ENCODE results near the gene GSTM3.
"Not testable (repeated sequence)": the region's sequence is repeated elsewhere in the genome, so short reads cannot be mapped to it uniquely, and the experiment has no call there.

GSTM3 gene

DNA sequence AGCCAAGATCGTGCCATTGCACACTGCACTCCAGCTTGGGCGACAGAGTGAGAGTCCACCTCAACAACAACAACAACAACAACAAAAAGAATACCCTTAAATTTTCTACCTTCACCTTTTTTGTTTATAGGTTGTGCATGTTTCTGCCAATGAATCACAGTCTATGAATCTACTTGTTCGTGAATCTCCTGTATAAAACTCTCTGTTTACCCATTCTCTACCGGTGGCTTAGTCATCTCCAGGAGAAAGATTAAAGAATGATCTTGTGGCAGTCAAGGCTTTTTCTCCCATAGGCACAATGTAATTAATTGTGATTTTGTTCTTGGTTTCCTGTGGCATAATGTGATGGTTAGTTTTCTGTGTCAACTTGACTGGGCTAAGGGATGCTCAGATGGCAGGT lies 43.0 kb downstream of the GSTM3 start:
- DNase-seq (ENCODE audit: low read depth): not testable (repeated sequence)

DNA sequence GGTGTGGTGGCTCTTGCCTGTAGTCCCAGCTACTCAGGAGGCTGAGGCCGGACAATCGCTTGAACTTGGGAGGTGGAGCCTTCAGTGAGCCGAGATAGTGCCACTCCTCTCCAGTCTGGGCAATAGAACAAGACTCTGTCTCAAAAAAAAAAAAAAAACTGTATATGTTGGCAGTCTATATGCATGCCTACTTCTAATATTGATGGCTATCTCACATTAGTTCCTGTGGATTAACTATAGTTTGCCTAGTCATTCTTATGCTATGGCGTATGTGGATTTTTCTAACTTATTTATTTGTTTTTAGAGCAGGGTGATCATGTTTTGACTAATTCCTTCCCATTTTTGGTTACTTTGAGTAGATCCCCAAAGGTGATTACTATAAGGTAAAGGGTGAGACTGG lies 43.8 kb downstream of the GSTM3 start:
- DNase-seq (ENCODE audit: low read depth): no peak

DNA sequence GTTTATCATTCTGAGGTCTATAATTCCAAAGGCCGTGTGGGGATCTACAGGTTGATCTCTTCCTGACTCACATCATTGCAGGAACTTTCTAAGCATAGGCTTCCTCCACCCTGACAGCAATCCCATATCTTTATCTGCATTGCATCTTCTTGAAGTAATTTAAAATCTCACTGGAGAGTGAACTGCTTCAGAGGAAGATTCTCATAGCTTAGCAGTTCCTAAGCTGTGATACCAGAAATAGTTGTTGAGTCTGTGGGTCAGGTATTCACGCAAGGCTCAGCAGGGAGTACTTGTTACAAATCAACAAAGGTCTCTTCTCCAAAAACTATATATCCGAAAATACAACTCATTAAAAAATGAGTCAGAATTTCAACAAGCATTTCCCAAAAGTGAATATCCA lies 45.7 kb downstream of the GSTM3 start:
- not testable (repeated sequence) for DNase-seq (ENCODE audit: low read depth)

DNA sequence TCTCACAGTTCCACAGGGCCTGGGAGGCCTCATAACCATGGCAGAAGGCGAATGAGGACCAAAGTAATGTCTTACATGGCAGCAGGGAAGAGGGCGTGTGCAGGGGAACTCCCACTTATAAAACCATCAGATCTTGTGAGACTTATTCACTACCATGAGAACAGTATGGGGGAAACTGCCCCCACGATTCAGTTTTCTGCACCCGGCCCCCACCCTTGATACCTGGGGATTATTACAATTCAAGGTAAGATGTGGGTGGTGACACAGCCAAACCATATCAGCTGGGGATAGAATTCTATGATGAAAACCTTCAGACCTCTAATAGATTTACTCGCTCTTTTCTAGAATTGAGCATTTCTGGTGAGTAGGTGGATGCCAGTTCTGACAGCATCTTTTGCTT lies 46.4 kb downstream of the GSTM3 start:
- not testable (repeated sequence) for DNase-seq (ENCODE audit: low read depth)

DNA sequence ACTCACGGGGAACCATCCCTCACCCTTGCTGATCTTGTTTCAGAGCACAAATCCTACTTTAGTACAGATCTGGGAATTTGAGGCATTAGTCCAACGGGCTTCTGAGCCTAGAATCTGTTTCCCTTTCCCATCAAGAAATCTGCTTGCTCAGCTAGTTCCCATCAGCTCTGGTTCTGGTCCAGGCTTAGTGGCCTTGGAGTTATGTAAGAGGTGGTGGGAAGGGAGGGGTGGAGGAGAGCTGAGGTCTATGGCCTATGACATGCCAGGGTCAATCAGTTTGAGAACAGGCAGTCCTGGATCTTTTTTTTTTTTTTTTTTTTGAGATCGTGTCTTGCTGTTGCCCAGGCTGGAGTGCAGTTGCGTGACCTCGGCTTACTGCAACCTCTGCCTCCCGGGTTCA lies 49.1 kb downstream of the GSTM3 start:
- no peak for DNase-seq (ENCODE audit: low read depth)

DNA sequence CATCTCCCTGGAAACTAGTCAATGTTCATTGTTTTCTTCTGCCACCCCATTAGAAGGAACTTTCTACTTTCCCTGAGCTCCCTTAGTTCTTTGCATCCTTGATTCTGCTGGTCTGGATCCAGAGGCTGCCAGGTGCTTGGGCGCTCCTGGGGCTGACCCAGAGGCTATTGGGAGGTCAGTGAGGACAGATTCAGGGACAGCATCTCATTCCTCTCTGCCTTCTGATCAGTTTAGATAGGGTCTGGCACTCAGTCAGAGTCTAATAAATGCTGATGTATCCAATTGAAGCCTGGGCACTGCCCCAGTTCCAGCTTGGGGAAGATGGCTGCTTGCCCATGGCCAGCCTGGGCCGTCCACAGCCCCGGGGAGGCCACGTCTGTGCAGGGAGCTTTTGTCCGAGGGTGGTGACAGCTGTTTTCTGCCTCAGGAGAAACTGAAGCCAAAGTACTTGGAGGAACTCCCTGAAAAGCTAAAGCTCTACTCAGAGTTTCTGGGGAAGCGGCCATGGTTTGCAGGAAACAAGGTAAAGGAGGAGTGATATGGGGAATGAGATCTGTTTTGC lies 50.9 kb downstream of the GSTM3 start:
- no peak for DNase-seq (ENCODE audit: low read depth)

DNA sequence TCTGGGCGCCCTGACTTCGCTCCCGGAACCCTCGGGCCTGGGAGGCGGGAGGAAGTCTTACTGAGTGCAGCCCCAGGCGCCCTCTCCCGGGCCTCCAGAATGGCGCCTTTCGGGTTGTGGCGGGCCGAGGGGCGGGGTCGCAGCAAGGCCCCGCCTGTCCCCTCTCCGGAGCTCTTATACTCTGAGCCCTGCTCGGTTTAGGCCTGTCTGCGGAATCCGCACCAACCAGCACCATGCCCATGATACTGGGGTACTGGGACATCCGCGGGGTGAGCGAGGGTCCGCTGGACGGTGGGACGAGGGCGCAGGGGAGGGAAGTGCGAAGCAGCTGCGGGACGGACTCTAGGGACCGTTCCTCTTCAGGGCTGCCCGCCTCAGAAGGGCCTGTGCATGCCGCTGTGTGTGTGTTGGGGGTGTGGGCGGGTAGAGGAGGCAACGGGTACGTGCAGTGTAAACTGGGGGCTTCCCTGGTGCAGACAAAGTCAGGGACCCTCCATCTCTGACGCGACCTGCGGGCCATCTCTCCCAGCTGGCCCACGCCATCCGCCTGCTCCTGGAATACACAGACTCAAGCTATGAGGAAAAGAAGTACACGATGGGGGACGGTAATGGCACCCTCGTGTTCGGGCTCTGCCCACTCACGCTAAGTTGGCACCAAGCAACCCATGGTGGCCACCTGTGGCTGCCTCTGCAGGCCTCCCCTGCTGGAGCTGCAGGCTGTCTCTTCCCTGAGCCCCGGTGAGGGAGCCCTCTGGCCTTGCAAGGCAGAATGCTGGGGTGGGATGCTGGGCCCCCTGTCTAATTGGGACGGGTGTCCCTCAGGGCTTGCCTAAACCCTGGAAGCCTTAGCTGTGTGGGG lies 53.0 kb downstream of the GSTM3 start, which contains the start of gene GSTM1:
TSS of gene GSTM1 (plus strand) at position 177 of the 859 bp plus-strand sequence. CDS start at position 234, 57 bp downstream.
- no peak for DNase-seq (ENCODE audit: low read depth)

DNA sequence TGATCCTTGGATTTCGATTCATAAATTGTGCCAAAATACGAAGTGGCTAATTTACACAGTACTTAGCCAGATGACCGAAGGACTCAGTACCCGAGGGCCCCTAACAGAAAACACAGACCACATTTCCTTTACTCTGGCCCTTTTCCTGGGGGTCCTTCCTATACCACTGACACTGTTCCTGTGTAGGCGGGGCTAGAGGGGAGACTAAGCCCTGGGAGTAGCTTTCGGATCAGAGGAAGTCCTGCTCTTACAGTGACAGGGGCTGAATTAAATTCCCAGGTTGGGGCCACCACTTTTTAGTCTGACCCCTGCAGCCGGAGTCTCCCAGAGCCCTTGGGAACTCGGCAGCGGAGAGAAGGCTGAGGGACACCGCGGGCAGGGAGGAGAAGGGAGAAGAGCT lies 53.7 kb downstream of the GSTM3 start:
- DNase-seq (ENCODE audit: low read depth): not testable (repeated sequence)

DNA sequence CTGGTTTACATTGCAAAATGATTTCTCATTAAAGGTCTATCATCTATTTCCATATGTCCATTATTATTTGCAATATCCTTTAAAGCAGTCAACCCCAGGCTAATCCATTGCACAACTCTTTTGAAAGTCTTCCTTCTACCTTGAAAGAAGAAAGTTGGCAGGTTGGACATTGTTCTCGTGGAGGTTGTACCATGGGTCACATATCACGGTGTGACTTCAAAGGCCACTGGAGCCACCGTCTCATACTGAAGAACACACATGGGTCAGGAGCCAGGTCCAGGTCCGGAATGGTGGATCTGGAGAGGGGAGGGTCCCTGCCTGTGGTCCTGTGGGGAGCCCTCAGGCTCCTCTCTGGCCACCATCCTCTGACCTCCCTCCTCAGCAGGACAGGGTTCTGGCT lies 54.9 kb downstream of the GSTM3 start:
- DNase-seq (ENCODE audit: low read depth): not testable (repeated sequence)

DNA sequence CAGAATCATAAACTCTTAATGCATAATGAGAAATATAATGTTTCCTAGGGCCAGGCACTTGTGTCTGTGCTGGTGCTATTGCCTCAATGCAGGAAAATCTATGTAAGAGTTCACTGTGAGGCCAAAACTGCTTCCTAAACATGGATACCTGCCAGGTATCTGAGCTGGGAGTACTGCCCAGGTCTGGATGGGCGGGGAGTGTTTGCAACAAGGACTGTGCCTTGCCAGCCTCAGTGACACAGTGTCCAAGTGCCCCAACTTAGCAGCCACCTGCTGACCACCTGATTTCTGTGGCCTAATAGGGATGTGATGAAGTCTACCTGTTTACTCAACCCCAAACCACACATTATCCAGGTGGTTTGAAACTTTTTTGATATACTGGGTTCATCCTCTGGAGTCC lies 55.4 kb downstream of the GSTM3 start:
- DNase-seq (ENCODE audit: low read depth): not testable (repeated sequence)

DNA sequence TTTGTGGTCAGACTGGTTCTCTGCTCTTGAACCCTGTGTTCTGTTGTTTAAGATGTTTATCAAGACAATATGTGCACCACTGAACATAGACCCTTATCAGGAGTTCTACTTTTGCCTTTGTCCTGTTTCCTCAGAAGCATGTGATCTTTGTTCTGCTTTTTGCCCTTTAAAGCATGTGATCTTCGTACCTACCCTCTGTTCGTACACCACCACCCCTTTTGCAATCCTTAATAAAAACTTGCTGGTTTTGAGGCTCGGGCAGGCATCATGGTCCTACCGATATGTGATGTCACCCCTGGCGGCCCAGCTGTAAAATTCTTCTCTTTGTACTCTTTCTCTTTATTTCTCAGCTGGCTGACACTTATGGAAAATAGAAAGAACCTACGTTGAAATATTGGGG lies 56.1 kb downstream of the GSTM3 start:
- not testable (repeated sequence) for DNase-seq (ENCODE audit: low read depth)
